Endodermal cell (in vitro differentiated cells): ENCODE measurements around the gene SPON2. TPM values are rescaled to one million over a fixed set of nuclear protein-coding genes. Genes with fewer than 3 reads are reported as not detected.

Experiments used
- DNase-seq: peaks from one replicate; pipeline ENCODE4 v3.0.0-alpha.2; 2017
- H3K27ac ChIP-seq: 2 replicates; pipeline ENCODE4 v1.5.1; 2013; ENCODE audit warnings: mild to moderate bottlenecking, low read depth, low read length, moderate library complexity
- H3K27me3 ChIP-seq: 2 replicates; pipeline ENCODE4 v1.6.1; 2013; ENCODE audit warnings: mild to moderate bottlenecking, low read length, moderate library complexity; ENCODE audit not compliant: insufficient read depth, control insufficient read depth, poor library complexity, severe bottlenecking
- H3K36me3 ChIP-seq: 2 replicates; pipeline ENCODE4 v1.7.0; 2013; ENCODE audit warnings: mild to moderate bottlenecking, low read length, moderate library complexity; ENCODE audit not compliant: control insufficient read depth, insufficient read depth
- H3K4me1 ChIP-seq: one replicate; pipeline ENCODE4 v1.7.0; 2013; ENCODE audit warnings: low read length; ENCODE audit not compliant: control insufficient read depth, insufficient read depth
- H3K4me3 ChIP-seq: 2 replicates; pipeline ENCODE4 v1.5.1; 2013; ENCODE audit warnings: mild to moderate bottlenecking, low read length, moderate library complexity
- H3K9ac ChIP-seq: 2 replicates; pipeline ENCODE4 v1.6.1; 2013; ENCODE audit warnings: mild to moderate bottlenecking, low read length, moderate library complexity; ENCODE audit not compliant: poor library complexity, severe bottlenecking; ENCODE audit errors: extremely low read depth
- H3K9me3 ChIP-seq: 2 replicates; pipeline ENCODE4 v1.6.1; 2013; ENCODE audit warnings: mild to moderate bottlenecking, low read length, moderate library complexity; ENCODE audit not compliant: control insufficient read depth
- H3K27ac Mint-ChIP-seq: 2 replicates; pipeline ENCODE4 v1.8.0; 2020; ENCODE audit warnings: mixed read lengths
- H3K27me3 Mint-ChIP-seq: 2 replicates; pipeline ENCODE4 v1.8.0; 2021; ENCODE audit warnings: mild to moderate bottlenecking, mixed read lengths; ENCODE audit not compliant: insufficient read depth
- H3K36me3 Mint-ChIP-seq: 2 replicates; pipeline ENCODE4 v1.8.0; 2020; ENCODE audit warnings: low read depth, mixed read lengths
- H3K4me1 Mint-ChIP-seq: 2 replicates; pipeline ENCODE4 v1.8.0; 2020; ENCODE audit warnings: mixed read lengths
- H3K4me3 Mint-ChIP-seq: 2 replicates; pipeline ENCODE4 v1.8.0; 2020; ENCODE audit warnings: mild to moderate bottlenecking, moderate library complexity, mixed read lengths
- H3K9me3 Mint-ChIP-seq: 2 replicates; pipeline ENCODE4 v1.8.0; 2020; ENCODE audit warnings: mild to moderate bottlenecking, mixed read lengths
- CTCF ChIP-seq: fragments of 200-600 bp; sonication (generic); conservative IDR thresholded peaks from 2 replicates; pipeline ENCODE4 v1.5.0; 2021; ENCODE audit warnings: antibody characterized with exemption, mild to moderate bottlenecking
- WGBS, 2 experiments: methylation state at CpG; one replicate each; pipeline versions ENCODE4 v1.1.5 to v1.1.7; 2013; ENCODE audit warnings: missing lambda C conversion rate in 2 of 2, mixed read lengths in 1 of 2; ENCODE audit not compliant: insufficient coverage in 1 of 2, insufficient read length in 1 of 2; 5-methylcytosine and 5-hydroxymethylcytosine counted together
- total RNA-seq, 2 donors: library from RNA; stranded (reverse); fragmentation: NEBNext Ultra II Directional in 1 of 2; extraction: Animal tissue kit (Norgen Biotek cat#: 25700) in 1 of 2; gene quantifications; 2 replicates in 1 of 2; 3 replicates in 1 of 2; pipeline ENCODE4 v1.2.1, GENCODE V29; 2021

Gene SPON2
- total RNA-seq, 2 donors from 2014 or later: 1.4 to 2.6 TPM

- H3K27me3 ChIP-seq: peaks cover 26% of the 10 kb centered on the region
- H3K4me1 Mint-ChIP-seq: no peaks in the 10 kb centered on the region
These were observed 18.3 kb downstream of the SPON2 start for GRCh38 chr4:1154126-1154522.

GRCh38 chr4:1153567-1154090 is 18.8 kb downstream of the SPON2 start:
- no peak for DNase-seq
- H3K4me1 Mint-ChIP-seq: no peaks in the 10 kb centered on the region
- 81 to 89% methylated on average over 11 of the region's 11 CpGs for WGBS, 2 experiments
- no peaks in the 10 kb centered on the region for H3K36me3 Mint-ChIP-seq
- no peak for TF ChIP-seq CTCF
- Histone ChIP-seq H3K9ac (no peak overlapping the region), H3K36me3 (no peaks in the 10 kb centered on the region), H3K27me3 (peaks cover 26% of the 10 kb centered on the region), H3K27ac (no peak overlapping the region), H3K4me3 (no peak overlapping the region), H3K9me3 (peaks cover 12% of the 10 kb centered on the region), H3K4me1 (no peaks in the 10 kb centered on the region)
- H3K9me3 Mint-ChIP-seq: peaks cover 13% of the 10 kb centered on the region
- H3K4me3 Mint-ChIP-seq: no peak overlapping the region
- H3K27me3 Mint-ChIP-seq: peaks cover 24% of the 10 kb centered on the region
- no peak overlapping the region for H3K27ac Mint-ChIP-seq

More at GRCh38 chr4:1154126-1154522, 18.3 kb downstream of the SPON2 start:
- no peak overlapping the region for H3K4me3 Mint-ChIP-seq
- peaks cover 13% of the 10 kb centered on the region for H3K9me3 ChIP-seq
- no peak overlapping the region for H3K27ac ChIP-seq
- no peaks in the 10 kb centered on the region for H3K4me1 ChIP-seq
- H3K27ac Mint-ChIP-seq: no peak overlapping the region
- no peak overlapping the region for H3K4me3 ChIP-seq
- no peaks in the 10 kb centered on the region for H3K36me3 Mint-ChIP-seq
- peaks cover 14% of the 10 kb centered on the region for H3K9me3 Mint-ChIP-seq
- TF ChIP-seq CTCF: no peak
- no peak for DNase-seq
- H3K9ac ChIP-seq: no peak overlapping the region
- H3K27me3 Mint-ChIP-seq: peaks cover 25% of the 10 kb centered on the region
- 80 to 86% methylated on average over 4 to 7 of the region's 7 CpGs for WGBS, 2 experiments
- no peaks in the 10 kb centered on the region for H3K36me3 ChIP-seq

GRCh38 chr4:1152290-1152689 is 20.1 kb downstream of the SPON2 start:
- H3K36me3 Mint-ChIP-seq: no peaks in the 10 kb centered on the region
- 84 to 86% methylated on average over 2 to 6 of the region's 6 CpGs for WGBS, 2 experiments
- Histone ChIP-seq H3K36me3 (no peaks in the 10 kb centered on the region), H3K4me3 (no peak overlapping the region), H3K27ac (no peak overlapping the region), H3K9me3 (no peaks in the 10 kb centered on the region), H3K27me3 (peaks cover 33% of the 10 kb centered on the region), H3K4me1 (no peaks in the 10 kb centered on the region), H3K9ac (no peak overlapping the region)
- H3K9me3 Mint-ChIP-seq: peaks cover 6% of the 10 kb centered on the region
- TF ChIP-seq CTCF: no peak
- no peaks in the 10 kb centered on the region for H3K4me1 Mint-ChIP-seq
- no peak overlapping the region for H3K27ac Mint-ChIP-seq
- no peak for DNase-seq
- H3K4me3 Mint-ChIP-seq: no peak overlapping the region
- H3K27me3 Mint-ChIP-seq: peaks cover 21% of the 10 kb centered on the region
